ENCODE measurements around the gene POU4F1. TPM values are rescaled to one million over a fixed set of nuclear protein-coding genes. Genes with fewer than 3 reads are reported as not detected.

The POU4F1 gene
- total RNA-seq, 1 donor from 2014 or later, result 1.6 TPM

GRCh38 chr13:78632996-78633395 is 29.6 kb upstream of the POU4F1 start:
- H3K4me2 ChIP-seq, result no peak overlapping the region
- no peak overlapping the region for H3K4me3 ChIP-seq
- H3K4me1 ChIP-seq, result no peaks in the 10 kb centered on the region
- no peaks in the 10 kb centered on the region for H3K9me3 ChIP-seq (ENCODE audit: low read depth)
- DNase-seq (ENCODE audit: low spot score), result no peak
- TF ChIP-seq EZH2 (IDR thresholded peaks at IDR 0.05), result no peak
- TF ChIP-seq, protein P1, sequence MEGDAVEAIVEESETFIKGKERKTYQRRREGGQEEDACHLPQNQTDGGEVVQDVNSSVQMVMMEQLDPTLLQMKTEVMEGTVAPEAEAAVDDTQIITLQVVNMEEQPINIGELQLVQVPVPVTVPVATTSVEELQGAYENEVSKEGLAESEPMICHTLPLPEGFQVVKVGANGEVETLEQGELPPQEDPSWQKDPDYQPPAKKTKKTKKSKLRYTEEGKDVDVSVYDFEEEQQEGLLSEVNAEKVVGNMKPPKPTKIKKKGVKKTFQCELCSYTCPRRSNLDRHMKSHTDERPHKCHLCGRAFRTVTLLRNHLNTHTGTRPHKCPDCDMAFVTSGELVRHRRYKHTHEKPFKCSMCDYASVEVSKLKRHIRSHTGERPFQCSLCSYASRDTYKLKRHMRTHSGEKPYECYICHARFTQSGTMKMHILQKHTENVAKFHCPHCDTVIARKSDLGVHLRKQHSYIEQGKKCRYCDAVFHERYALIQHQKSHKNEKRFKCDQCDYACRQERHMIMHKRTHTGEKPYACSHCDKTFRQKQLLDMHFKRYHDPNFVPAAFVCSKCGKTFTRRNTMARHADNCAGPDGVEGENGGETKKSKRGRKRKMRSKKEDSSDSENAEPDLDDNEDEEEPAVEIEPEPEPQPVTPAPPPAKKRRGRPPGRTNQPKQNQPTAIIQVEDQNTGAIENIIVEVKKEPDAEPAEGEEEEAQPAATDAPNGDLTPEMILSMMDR (IDR thresholded peaks at IDR 0.05), result no peak
- TF ChIP-seq EZH2phosphoT487 (IDR thresholded peaks at IDR 0.05), result no peak
- H3K9ac ChIP-seq, result no peak overlapping the region
- no peaks in the 10 kb centered on the region for H3K27me3 ChIP-seq
- no peak overlapping the region for H3K27ac ChIP-seq
- H3K27ac Mint-ChIP-seq, result no peak overlapping the region
- H3K4me3 Mint-ChIP-seq, result no peak overlapping the region
- H3K27me3 Mint-ChIP-seq (ENCODE audit: insufficient read depth, low read depth), result peaks cover 2% of the 10 kb centered on the region
- H2AFZ ChIP-seq (replicated peaks), result no peak overlapping the region
- peaks cover 44% of the 10 kb centered on the region for H3K36me3 Mint-ChIP-seq
- H3F3A ChIP-seq (ENCODE audit: low read depth), result no peaks in the 10 kb centered on the region
- H3K9me3 Mint-ChIP-seq, result no peaks in the 10 kb centered on the region
- H4K20me1 ChIP-seq (ENCODE audit: low read depth), result no peaks in the 10 kb centered on the region
- H3K36me3 ChIP-seq, result peaks cover 5% of the 10 kb centered on the region
- H3K4me1 Mint-ChIP-seq, result no peaks in the 10 kb centered on the region
- no peaks in the 10 kb centered on the region for H3K79me2 ChIP-seq (ENCODE audit: low read depth)

DNA sequence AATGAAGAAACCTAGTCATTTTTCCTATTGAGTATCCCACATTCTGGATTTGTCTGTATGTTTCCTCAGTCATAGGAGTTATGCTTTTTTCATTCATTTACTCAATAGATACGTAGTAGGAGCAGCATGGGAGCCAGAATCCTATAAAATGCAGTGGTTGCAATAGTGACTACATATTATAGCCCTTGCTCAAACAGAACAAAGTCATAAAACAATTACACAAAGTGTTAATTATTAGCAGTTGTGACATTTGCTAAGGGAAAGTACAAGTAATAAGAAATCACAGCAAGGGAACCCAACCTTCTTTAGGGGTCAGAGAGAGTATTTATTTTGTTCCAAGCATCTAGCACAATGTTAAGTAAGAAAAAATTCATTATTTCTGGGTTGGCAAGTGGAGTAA is 27.7 kb upstream of the POU4F1 start:
- TF ChIP-seq EZH2phosphoT487 (IDR thresholded peaks at IDR 0.05) (no peak), EZH2 (IDR thresholded peaks at IDR 0.05) (no peak)
- TF ChIP-seq, protein P1 (IDR thresholded peaks at IDR 0.05), result no peak
- H3K27ac Mint-ChIP-seq, result no peak overlapping the region
- no peaks in the 10 kb centered on the region for H3K9me3 Mint-ChIP-seq
- Histone ChIP-seq H3K4me1 (no peaks in the 10 kb centered on the region), H3K4me3 (no peak overlapping the region), H3K4me2 (no peak overlapping the region), H3F3A (ENCODE audit: low read depth) (no peaks in the 10 kb centered on the region), H3K79me2 (ENCODE audit: low read depth) (no peaks in the 10 kb centered on the region), H3K9me3 (ENCODE audit: low read depth) (no peaks in the 10 kb centered on the region), H2AFZ (replicated peaks) (no peak overlapping the region), H3K27me3 (no peaks in the 10 kb centered on the region), H3K9ac (no peak overlapping the region), H4K20me1 (ENCODE audit: low read depth) (no peaks in the 10 kb centered on the region), H3K27ac (no peak overlapping the region), H3K36me3 (peaks cover 5% of the 10 kb centered on the region)
- H3K36me3 Mint-ChIP-seq, result peaks cover 49% of the 10 kb centered on the region
- no peaks in the 10 kb centered on the region for H3K4me1 Mint-ChIP-seq
- peaks cover 2% of the 10 kb centered on the region for H3K27me3 Mint-ChIP-seq (ENCODE audit: insufficient read depth, low read depth)
- DNase-seq (ENCODE audit: low spot score), result no peak
- no peak overlapping the region for H3K4me3 Mint-ChIP-seq

- Histone ChIP-seq H3K36me3 (peaks cover 5% of the 10 kb centered on the region), H3K4me3 (no peak overlapping the region), H3K9ac (no peak overlapping the region), H3K27ac (no peak overlapping the region), H2AFZ (replicated peaks) (no peak overlapping the region), H3F3A (ENCODE audit: low read depth) (no peaks in the 10 kb centered on the region), H3K79me2 (ENCODE audit: low read depth) (no peaks in the 10 kb centered on the region), H3K4me2 (no peak overlapping the region), H3K27me3 (no peaks in the 10 kb centered on the region), H4K20me1 (ENCODE audit: low read depth) (no peaks in the 10 kb centered on the region), H3K4me1 (no peaks in the 10 kb centered on the region), H3K9me3 (ENCODE audit: low read depth) (no peaks in the 10 kb centered on the region)
- Mint-ChIP-seq H3K27me3 (ENCODE audit: insufficient read depth, low read depth) (peaks cover 2% of the 10 kb centered on the region), H3K36me3 (peaks cover 48% of the 10 kb centered on the region), H3K27ac (no peak overlapping the region), H3K4me1 (no peaks in the 10 kb centered on the region), H3K4me3 (no peak overlapping the region), H3K9me3 (no peaks in the 10 kb centered on the region)
- no peak for DNase-seq (ENCODE audit: low spot score)
- TF ChIP-seq EZH2phosphoT487 (IDR thresholded peaks at IDR 0.05) (no peak), EZH2 (IDR thresholded peaks at IDR 0.05) (no peak)
- TF ChIP-seq, protein P1 (IDR thresholded peaks at IDR 0.05), result no peak
Measured at GRCh38 chr13:78630511-78630910, 27.2 kb upstream of the POU4F1 start.
